NCI-H524 (cell line): ENCODE measurements around the gene RPTOR.
A peak's percentile ranks its signal among the peaks of the same experiment; 100 is the strongest.
"Not testable (repeated sequence)": the region's sequence is repeated elsewhere in the genome, so short reads cannot be mapped to it uniquely, and the experiment has no call there.

Experiments used
- DNase-seq, 2 experiments: peaks; one replicate each; lab custom pipeline; 2025; lab: John Stamatoyannopoulos, UW

RPTOR gene

DNA sequence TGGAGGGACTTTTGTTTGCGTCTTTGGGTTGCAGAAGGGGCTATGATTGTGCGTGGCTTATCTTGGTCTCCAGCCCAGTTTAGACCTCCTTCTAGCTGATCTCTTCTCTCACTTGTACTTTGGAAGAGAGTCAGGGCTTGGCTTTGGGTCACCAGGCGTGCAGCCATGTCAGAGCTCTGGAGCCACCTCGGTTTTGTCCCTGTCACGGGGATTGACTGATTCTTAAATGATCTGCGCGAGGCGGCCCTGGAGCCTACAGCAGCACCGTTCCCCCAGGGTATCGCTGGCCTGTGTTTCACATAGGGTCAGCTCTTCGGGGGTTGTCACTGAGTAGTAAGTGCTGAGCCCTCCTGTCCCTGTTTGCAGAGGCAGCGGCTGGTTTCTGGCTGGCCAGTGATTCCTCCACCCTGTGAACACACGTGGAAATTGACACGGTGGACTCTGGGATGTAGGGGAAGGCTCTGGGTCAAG, 237.2 kb downstream of the RPTOR start:
- no peak for DNase-seq

- DNase-seq: no peak
Observed at GRCh38 chr17:80782536-80783427, 238.1 kb downstream of the RPTOR start.

DNA sequence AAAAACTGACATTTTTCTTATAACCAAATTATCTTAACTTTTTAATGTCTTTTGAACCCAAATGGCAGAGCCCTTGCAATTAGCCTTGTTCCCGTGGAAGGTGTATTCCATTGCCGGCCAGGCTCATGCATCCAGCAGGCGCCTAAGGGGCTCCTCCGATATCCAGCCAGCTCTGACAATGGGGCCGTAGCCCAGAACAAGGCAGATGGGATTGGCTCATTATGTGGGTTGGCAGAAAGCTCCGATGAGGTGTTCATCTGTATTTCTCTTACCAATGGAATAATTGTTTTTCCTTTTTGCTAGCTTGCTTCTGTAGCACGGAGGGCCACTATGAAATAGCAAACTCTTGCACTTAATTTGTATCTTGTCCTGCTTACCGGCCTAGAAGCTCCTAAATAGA, 238.8 kb downstream of the RPTOR start:
- DNase-seq: no peak

- no peak for DNase-seq
Observed at GRCh38 chr17:80783971-80784370, 239.3 kb downstream of the RPTOR start.

GRCh38 chr17:80785477-80786178, 241.0 kb downstream of the RPTOR start:
- DNase-seq: no peak

GRCh38 chr17:80786470-80786869, 241.8 kb downstream of the RPTOR start:
- DNase-seq: peak in 1 of 2 experiments; percentile 25

GRCh38 chr17:80786887-80787286, 242.2 kb downstream of the RPTOR start:
- DNase-seq: no peak

DNA sequence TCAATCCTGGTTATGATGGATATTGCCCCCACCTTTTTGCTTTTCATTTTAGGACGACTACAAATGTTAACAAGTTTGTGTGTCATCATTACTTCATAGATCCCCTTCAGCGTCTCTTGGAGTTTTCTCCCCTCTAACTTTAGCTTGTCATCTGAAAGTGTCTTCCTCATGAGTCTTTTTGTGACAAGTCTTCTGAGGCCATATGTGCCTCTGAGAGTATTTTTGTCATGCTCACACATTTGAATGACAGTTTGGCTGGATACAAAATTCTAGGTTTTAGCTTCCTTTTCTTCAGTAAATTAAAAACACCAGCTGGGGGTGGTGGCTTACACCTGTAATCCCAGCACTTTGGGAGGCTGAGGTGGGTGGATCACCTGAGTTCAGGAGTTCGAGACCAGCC, 243.2 kb downstream of the RPTOR start:
- no peak for DNase-seq

- no peak for DNase-seq
Observed at GRCh38 chr17:80789356-80789902, 244.8 kb downstream of the RPTOR start.

GRCh38 chr17:80790021-80790765, 245.6 kb downstream of the RPTOR start:
- no peak for DNase-seq

GRCh38 chr17:80790981-80791742, 246.5 kb downstream of the RPTOR start:
- DNase-seq: no peak

- DNase-seq: no peak
Observed at GRCh38 chr17:80791758-80792284, 247.2 kb downstream of the RPTOR start.

- DNase-seq: no peak
Observed at GRCh38 chr17:80792373-80792781, 247.7 kb downstream of the RPTOR start.

GRCh38 chr17:80793421-80793820, 248.8 kb downstream of the RPTOR start:
- no peak for DNase-seq

GRCh38 chr17:80793851-80794267, 249.2 kb downstream of the RPTOR start:
- no peak for DNase-seq

- DNase-seq: no peak
Observed at GRCh38 chr17:80794281-80795089, 249.8 kb downstream of the RPTOR start.

GRCh38 chr17:80795090-80795580, 250.5 kb downstream of the RPTOR start:
- no peak for DNase-seq

DNA sequence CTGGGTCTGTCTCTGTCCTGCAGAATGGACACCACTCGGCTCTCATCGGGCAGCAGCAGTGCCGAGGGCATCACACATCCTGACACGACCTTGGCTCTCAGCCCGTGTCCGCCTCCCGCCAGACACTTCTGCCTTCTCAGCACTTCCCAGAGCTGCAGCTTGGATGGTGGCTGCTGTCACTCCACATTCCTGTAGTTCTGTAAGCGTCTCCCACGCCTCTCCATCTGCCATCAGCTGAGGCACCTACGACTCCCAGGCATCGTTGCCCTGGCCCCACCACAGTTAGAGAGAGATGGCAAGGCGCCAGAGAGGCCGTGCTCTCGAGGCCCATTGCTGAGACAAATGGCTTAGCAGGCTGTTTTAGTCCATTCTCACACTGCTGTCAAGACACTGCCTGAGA, 251.1 kb downstream of the RPTOR start:
- peak; percentile 68 to 86 for DNase-seq

DNA sequence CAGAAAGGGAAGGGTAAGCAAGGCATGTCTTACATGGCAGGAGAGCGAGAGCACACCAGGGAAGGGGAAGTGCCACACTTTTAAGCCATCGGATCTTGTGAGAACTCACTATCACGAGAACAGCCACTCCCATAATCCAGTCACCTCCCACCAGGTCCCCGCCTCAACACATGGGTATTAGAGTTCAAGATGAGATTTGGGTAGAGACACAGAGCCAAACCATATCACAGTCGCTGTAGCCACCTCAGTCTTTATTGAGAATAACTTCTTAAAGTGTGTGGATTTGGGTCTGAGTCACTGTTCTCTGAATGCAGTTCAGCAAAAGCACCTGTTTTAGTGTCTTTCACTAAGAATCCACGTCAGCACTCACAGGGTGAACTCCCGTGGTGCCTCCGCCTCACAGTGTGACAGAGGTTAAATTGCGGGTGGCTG, 251.8 kb downstream of the RPTOR start:
- DNase-seq: no peak

GRCh38 chr17:80797222-80797621, 252.6 kb downstream of the RPTOR start:
- DNase-seq: not testable (repeated sequence)
